ENCODE data around the gene NEURL1B.

The NEURL1B gene

GRCh38 chr5:172640139-172640538 is 924 bp upstream of the NEURL1B start:
- no peak for TF ChIP-seq CTCF (IDR thresholded peaks at IDR 0.05; ENCODE audit: insufficient read depth, low read depth, low read length, missing control alignments)
- no peak for DNase-seq (ENCODE audit: low read depth)
- H3K4me3 ChIP-seq (ENCODE audit: low read length): no peak overlapping the region

GRCh38 chr5:172641359-172642050 is 442 bp downstream of the NEURL1B start:
- H3K4me3 ChIP-seq (ENCODE audit: low read length): peak overlapping the region; percentile 55
- DNase-seq (ENCODE audit: low read depth): no peak
- TF ChIP-seq CTCF (IDR thresholded peaks at IDR 0.05; ENCODE audit: insufficient read depth, low read depth, low read length, missing control alignments): peak; percentile 8

GRCh38 chr5:172642051-172642409 is 967 bp downstream of the NEURL1B start:
- H3K4me3 ChIP-seq (ENCODE audit: low read length): peak overlapping the region; percentile 55
- TF ChIP-seq CTCF (IDR thresholded peaks at IDR 0.05; ENCODE audit: insufficient read depth, low read depth, low read length, missing control alignments): no peak
- no peak for DNase-seq (ENCODE audit: low read depth)

- no peak for DNase-seq (ENCODE audit: low read depth)
- TF ChIP-seq CTCF (IDR thresholded peaks at IDR 0.05; ENCODE audit: insufficient read depth, low read depth, low read length, missing control alignments): no peak
- H3K4me3 ChIP-seq (ENCODE audit: low read length): peak overlapping the region; percentile 55
Measured at GRCh38 chr5:172642486-172642885, 1.4 kb downstream of the NEURL1B start.

- no peak for TF ChIP-seq CTCF (IDR thresholded peaks at IDR 0.05; ENCODE audit: insufficient read depth, low read depth, low read length, missing control alignments)
- no peak for DNase-seq (ENCODE audit: low read depth)
- no peak overlapping the region for H3K4me3 ChIP-seq (ENCODE audit: low read length)
Measured at GRCh38 chr5:172642926-172643871, 2.1 kb downstream of the NEURL1B start.

GRCh38 chr5:172644266-172644665 is 3.2 kb downstream of the NEURL1B start:
- no peak for DNase-seq (ENCODE audit: low read depth)
- no peak for TF ChIP-seq CTCF (IDR thresholded peaks at IDR 0.05; ENCODE audit: insufficient read depth, low read depth, low read length, missing control alignments)
- H3K4me3 ChIP-seq (ENCODE audit: low read length): no peak overlapping the region
